ENCODE measurements around the gene CIC.

Gene CIC

GRCh38 chr19:42290523-42291434, 21.7 kb downstream of the CIC start:
- peaks cover 0 to 13% (median 13%) of the 10 kb centered on the region in 4 donors for H3K4me1 ChIP-seq
- H3K36me3 ChIP-seq: peaks cover 52 to 95% (median 85%) of the 10 kb centered on the region in 3 donors
- H3K9me3 ChIP-seq: no peaks in the 10 kb centered on the region
- no peak overlapping the region for H3K4me3 ChIP-seq
- intact Hi-C loops (cut with DNase I; ENCODE audit: low total_unique reads): loop anchor here (10.0 kb wide), 1 partner anchor 156 kb away; the partner anchor contains the start of gene POU2F2
- no peak overlapping the region for H3K27ac ChIP-seq
- no peak for DNase-seq
- TF ChIP-seq CTCF (IDR thresholded peaks at IDR 0.05): peak; percentile 18 to 24
- no peaks in the 10 kb centered on the region for H3K27me3 ChIP-seq

GRCh38 chr19:42291435-42291810, 22.4 kb downstream of the CIC start:
- no peak for DNase-seq
- peaks cover 52 to 95% (median 85%) of the 10 kb centered on the region in 3 donors for H3K36me3 ChIP-seq
- no peak overlapping the region for H3K4me3 ChIP-seq
- H3K27ac ChIP-seq: no peak overlapping the region
- intact Hi-C loops (cut with DNase I; ENCODE audit: low total_unique reads): loop anchor here (10.0 kb wide), 1 partner anchor 157 kb away; the partner anchor contains the start of gene POU2F2
- no peaks in the 10 kb centered on the region for H3K27me3 ChIP-seq
- H3K4me1 ChIP-seq: peaks cover 0 to 9% (median 6%) of the 10 kb centered on the region in 4 donors
- no peaks in the 10 kb centered on the region for H3K9me3 ChIP-seq
- no peak for TF ChIP-seq CTCF (IDR thresholded peaks at IDR 0.05)

- TF ChIP-seq CTCF (IDR thresholded peaks at IDR 0.05): no peak
- Histone ChIP-seq H3K4me1 (peaks cover 0 to 3% (median 0%) of the 10 kb centered on the region in 4 donors), H3K27ac (no peak overlapping the region), H3K27me3 (no peaks in the 10 kb centered on the region), H3K9me3 (no peaks in the 10 kb centered on the region), H3K4me3 (no peak overlapping the region), H3K36me3 (peaks cover 52 to 86% (median 79%) of the 10 kb centered on the region in 3 donors)
- intact Hi-C loops (cut with DNase I; ENCODE audit: low total_unique reads): loop anchor here (10.0 kb wide), 1 partner anchor 158 kb away; the partner anchor contains the start of gene POU2F2
- DNase-seq: peak in 1 of 2 donors; percentile 68
Observed at GRCh38 chr19:42292042-42292960, 23.2 kb downstream of the CIC start.

GRCh38 chr19:42292963-42293362, 23.9 kb downstream of the CIC start:
- H3K27ac ChIP-seq: no peak overlapping the region
- H3K9me3 ChIP-seq: no peaks in the 10 kb centered on the region
- no peaks in the 10 kb centered on the region for H3K27me3 ChIP-seq
- DNase-seq: no peak
- H3K4me1 ChIP-seq: peaks cover 0 to 3% (median 0%) of the 10 kb centered on the region in 4 donors
- intact Hi-C loops (cut with DNase I; ENCODE audit: low total_unique reads): loop anchor here (10.0 kb wide), 1 partner anchor 158 kb away; the partner anchor contains the start of gene POU2F2
- H3K36me3 ChIP-seq: peaks cover 46 to 80% (median 72%) of the 10 kb centered on the region in 3 donors
- no peak overlapping the region for H3K4me3 ChIP-seq
- no peak for TF ChIP-seq CTCF (IDR thresholded peaks at IDR 0.05)

GRCh38 chr19:42293540-42293939, 24.5 kb downstream of the CIC start:
- no peak overlapping the region for H3K4me3 ChIP-seq
- H3K27me3 ChIP-seq: no peaks in the 10 kb centered on the region
- intact Hi-C loops (cut with DNase I; ENCODE audit: low total_unique reads): loop anchor here (10.0 kb wide), 1 partner anchor 159 kb away; the partner anchor contains the start of gene POU2F2
- H3K4me1 ChIP-seq: peaks cover 0 to 3% (median 0%) of the 10 kb centered on the region in 4 donors
- TF ChIP-seq CTCF (IDR thresholded peaks at IDR 0.05): no peak
- H3K27ac ChIP-seq: no peak overlapping the region
- no peak for DNase-seq
- peaks cover 44 to 74% (median 66%) of the 10 kb centered on the region in 3 donors for H3K36me3 ChIP-seq
- H3K9me3 ChIP-seq: no peaks in the 10 kb centered on the region

All from tibial artery (tissue), 4 donors.